ENCODE data around the gene GPR15LG.

DNA sequence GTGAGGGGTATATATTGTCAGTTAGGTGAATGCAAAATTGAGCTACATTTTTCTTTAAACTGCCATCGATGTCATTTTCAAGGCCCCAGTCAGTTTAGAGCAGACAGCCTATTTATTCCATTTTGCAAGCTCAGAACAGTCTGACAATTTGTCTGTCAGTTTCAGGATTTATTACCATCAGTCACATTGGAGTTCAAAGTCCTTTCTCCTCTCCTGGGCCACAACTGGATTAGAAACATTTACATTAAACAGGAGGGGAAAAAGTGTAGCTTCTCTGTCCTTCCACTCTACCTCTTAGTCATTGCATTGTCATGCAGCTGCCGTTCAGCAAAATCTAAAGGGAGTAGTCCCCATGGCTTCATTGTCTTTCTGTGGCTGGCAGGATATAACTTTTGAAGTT, 37.8 kb upstream of the GPR15LG start:
- TF ChIP-seq, protein P1, sequence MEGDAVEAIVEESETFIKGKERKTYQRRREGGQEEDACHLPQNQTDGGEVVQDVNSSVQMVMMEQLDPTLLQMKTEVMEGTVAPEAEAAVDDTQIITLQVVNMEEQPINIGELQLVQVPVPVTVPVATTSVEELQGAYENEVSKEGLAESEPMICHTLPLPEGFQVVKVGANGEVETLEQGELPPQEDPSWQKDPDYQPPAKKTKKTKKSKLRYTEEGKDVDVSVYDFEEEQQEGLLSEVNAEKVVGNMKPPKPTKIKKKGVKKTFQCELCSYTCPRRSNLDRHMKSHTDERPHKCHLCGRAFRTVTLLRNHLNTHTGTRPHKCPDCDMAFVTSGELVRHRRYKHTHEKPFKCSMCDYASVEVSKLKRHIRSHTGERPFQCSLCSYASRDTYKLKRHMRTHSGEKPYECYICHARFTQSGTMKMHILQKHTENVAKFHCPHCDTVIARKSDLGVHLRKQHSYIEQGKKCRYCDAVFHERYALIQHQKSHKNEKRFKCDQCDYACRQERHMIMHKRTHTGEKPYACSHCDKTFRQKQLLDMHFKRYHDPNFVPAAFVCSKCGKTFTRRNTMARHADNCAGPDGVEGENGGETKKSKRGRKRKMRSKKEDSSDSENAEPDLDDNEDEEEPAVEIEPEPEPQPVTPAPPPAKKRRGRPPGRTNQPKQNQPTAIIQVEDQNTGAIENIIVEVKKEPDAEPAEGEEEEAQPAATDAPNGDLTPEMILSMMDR (conservative IDR thresholded peaks at IDR 0.05) = no peak
- no peak for TF ChIP-seq ZFX (IDR thresholded peaks at IDR 0.05)
